ENCODE measurements around the gene ZNF827.
A peak's percentile ranks its signal among the peaks of the same experiment; 100 is the strongest.

Gene ZNF827
- 37.6 to 49.5 (median 49.3) reads per million in 4 experiments for total RNA-seq

- DNase-seq: peak; percentile 50
Measured at GRCh38 chr4:145938618-145939440, at the start of gene ZNF827. Gene ZNF827, minus strand, starts transcription at chr4:145938823. Its CDS starts 416 bp downstream, at chr4:145938407.

- no peak for DNase-seq
Measured at GRCh38 chr4:145984563-145984962, 45.9 kb upstream of the ZNF827 start.

- no peak for DNase-seq
Measured at GRCh38 chr4:145982791-145983190, 44.2 kb upstream of the ZNF827 start.

DNA sequence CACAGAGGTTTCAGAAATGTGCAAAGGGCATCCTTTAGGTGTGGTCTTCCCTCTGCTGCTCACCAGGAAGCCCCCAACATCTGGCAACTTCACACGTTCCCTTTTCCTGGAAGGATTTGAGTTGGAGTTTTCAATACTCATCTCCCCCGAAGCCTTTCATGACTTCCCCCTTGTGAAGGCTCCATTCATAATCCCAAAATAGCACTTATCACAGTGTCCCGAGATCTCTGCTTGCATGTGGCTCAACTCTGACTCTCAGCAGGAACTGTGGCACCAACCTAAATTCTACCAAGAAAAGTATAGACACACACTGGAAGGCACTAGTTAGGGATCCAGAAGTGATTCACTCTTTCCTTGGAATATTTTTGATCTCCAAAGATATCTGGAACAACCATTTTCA is 40.5 kb upstream of the ZNF827 start:
- DNase-seq: no peak

- no peak for DNase-seq
Measured at GRCh38 chr4:145976680-145977079, 38.1 kb upstream of the ZNF827 start.

DNA sequence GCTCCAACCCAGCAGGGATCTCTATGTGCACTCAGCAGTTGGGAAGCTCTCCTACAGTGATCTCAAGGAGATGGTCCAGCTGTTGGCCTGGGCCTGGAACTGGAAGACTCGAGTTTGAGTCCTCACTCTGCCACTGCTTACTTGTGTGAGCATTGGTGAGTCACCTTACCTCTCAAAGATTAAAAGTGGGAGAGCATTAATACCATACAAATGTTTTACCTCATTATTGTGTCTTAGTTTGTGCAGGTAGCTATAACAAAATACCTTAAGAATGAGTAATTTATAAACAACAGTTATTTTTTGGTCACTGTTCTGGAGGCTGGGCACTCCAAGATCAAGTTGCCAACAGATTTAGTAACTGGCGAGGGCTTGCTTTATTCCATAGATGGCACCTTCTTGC is 21.4 kb upstream of the ZNF827 start:
- DNase-seq: no peak

GRCh38 chr4:145957302-145957701 is 18.7 kb upstream of the ZNF827 start:
- no peak for DNase-seq

DNA sequence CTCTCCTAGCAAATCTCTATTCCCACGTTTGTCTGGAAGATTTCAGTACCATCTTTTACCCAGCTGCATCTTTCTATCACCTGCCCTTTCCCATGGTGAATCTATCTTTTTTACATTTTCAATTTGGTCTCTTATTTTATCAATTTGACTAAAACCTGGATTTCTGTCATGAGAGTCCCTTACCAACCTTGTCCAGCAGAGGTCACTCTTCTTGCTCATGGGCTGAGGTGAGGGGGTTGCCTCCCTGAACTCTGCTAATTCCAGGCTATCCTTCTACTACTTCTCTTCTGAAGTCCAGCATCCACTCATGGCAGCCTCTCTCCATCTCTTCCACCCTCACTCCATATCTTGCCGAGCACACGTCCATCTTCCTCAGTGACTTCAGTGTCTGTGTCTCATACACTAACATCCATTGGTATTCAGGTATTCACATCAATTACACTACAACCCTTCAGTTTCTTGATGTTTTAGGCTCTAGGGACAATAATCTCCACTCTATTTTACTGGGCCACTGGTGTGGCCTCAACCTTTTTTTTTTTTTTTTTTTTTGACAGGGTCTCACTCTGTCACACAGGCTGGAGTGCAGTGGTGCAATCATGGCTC is 17.8 kb upstream of the ZNF827 start:
- peak; percentile 3 for DNase-seq

- no peak for DNase-seq
Measured at GRCh38 chr4:145954924-145955339, 16.3 kb upstream of the ZNF827 start.

DNA sequence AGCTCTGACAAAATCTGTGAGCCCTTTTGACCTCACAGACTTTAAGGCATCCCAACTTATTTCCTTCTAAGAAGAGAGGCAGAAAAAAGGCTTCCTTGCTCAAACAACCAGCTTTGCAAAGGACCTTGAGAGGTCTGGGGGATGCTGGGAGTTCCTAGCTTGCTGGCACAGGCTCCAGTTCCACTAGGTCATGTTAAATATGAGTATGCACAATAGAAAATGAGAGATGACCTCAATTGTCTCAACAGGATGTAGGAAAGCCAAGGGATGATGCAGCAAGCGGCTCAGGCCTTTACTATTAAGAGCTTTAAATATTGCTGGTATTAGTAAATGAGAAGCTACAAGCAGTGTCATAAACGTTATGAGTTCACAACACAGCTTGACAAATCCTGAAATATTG is 13.3 kb upstream of the ZNF827 start:
- DNase-seq: no peak

- no peak for DNase-seq
Measured at GRCh38 chr4:145945431-145946155, 7.0 kb upstream of the ZNF827 start.

- no peak for DNase-seq
Measured at GRCh38 chr4:145944886-145945285, 6.3 kb upstream of the ZNF827 start.

DNA sequence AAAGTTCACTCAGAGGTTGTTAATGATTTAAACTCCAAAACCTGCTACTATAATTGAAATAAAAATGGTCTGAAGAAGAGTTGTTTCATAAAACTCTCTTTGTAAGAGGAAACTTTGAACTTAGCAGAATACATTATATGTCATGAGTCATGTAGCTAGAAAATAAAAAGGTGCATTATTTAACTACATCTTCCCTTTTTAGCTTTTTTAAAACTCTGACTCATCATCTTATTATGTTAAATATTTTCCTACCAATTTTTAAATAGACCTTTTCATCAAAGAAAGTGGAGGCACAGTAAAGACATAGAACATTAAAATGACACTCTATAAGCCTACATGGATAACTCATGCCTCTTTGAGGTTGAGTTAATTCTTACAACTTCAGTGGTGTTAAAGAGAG is 1.2 kb upstream of the ZNF827 start:
- no peak for DNase-seq

- no peak for DNase-seq
Measured at GRCh38 chr4:145939441-145939750, 773 bp upstream of the ZNF827 start.

GRCh38 chr4:145937971-145938611 is 532 bp downstream of the ZNF827 start:
- DNase-seq: peak; percentile 42

GRCh38 chr4:145936997-145937901 is 1.4 kb downstream of the ZNF827 start:
- peak; percentile 40 for DNase-seq

GRCh38 chr4:145936142-145936996 is 2.3 kb downstream of the ZNF827 start:
- DNase-seq: peak; percentile 47

DNA sequence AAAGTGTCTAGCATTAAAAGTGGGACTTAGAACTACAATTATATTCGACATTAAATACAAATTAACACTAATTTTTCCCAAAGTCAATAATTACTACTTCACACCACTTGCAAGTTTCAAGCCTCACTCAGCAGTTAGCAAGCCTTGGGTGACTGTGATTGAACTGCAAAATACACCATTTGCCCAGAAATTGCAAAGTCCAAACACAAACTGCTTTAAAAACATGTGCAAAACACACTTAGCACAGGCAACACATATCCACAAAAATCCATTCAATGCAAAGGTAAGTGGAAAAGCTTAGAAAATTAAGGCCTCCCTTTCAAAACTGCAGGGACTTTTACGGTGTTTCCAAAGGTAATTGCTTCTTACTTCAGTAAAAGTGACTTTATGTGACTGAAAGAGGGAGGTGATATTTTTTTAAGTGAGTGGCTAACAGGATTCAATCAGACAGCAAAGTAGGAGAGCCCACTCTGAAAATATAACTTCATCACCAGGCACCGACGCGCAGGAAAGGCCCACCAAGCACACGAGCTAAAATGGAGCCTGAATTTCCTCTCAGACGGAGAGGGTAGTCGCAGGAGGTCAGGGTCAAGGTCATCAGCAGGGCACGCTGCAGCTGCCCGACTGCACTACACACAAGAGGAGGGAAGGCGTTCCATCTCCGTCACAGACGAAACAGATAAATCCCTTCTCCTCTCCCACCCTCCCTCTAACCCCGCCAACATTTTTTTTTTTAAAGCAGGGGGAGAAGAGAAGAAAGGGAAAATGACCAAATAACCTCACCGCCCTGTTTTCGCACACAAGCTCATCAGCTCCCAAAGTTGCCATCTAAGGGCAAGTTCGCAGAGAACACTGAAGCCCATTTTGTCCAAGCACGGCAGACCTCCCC is 3.1 kb downstream of the ZNF827 start:
- DNase-seq: no peak

- no peak for DNase-seq
Measured at GRCh38 chr4:145934434-145935047, 4.1 kb downstream of the ZNF827 start.

DNA sequence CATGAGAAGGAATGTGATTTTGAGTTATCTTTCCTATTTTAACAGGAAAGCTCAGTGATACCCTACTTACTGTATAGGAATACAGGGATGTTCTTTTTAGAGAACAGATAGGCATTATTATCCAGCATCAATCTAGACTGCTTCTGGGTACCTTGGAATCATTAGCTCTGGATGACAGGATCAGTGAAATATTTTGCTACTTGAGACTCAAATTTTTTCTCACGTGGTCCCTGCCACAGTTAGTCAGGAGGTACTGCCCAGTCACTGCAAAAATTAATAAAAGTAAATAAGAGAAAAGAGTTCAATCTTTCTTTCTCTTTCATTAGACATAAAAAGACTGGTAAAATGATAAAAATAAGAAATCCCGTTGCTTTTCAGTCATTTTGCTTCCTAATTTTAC is 5.5 kb downstream of the ZNF827 start:
- DNase-seq: no peak

All from effector CD8-positive, alpha-beta T cell (primary cell).